ENCODE results near the gene CDKL5. TPM values are rescaled to one million over a fixed set of nuclear protein-coding genes. Genes with fewer than 3 reads are reported as not detected.

Gene CDKL5
- total RNA-seq, 1 experiment from 2014 or later, result 6.3 TPM

- DNase-seq (ENCODE audit: extremely low read depth, low read depth), result no peak
Measured at GRCh38 chrX:18455384-18455783, 30.0 kb downstream of the CDKL5 start.

GRCh38 chrX:18457000-18457399 is 31.6 kb downstream of the CDKL5 start:
- DNase-seq (ENCODE audit: extremely low read depth, low read depth), result no peak

- no peak for DNase-seq (ENCODE audit: extremely low read depth, low read depth)
Measured at GRCh38 chrX:18461431-18461830, 36.0 kb downstream of the CDKL5 start.

GRCh38 chrX:18464499-18464898 is 39.1 kb downstream of the CDKL5 start:
- DNase-seq (ENCODE audit: extremely low read depth, low read depth), result no peak

- DNase-seq (ENCODE audit: extremely low read depth, low read depth), result no peak
Measured at GRCh38 chrX:18465051-18465450, 39.6 kb downstream of the CDKL5 start.

GRCh38 chrX:18468599-18468998 is 43.2 kb downstream of the CDKL5 start:
- DNase-seq (ENCODE audit: extremely low read depth, low read depth), result no peak

- no peak for DNase-seq (ENCODE audit: extremely low read depth, low read depth)
Measured at GRCh38 chrX:18471296-18471695, 45.9 kb downstream of the CDKL5 start.

GRCh38 chrX:18490806-18491555 is 65.6 kb downstream of the CDKL5 start:
- DNase-seq (ENCODE audit: extremely low read depth, low read depth), result no peak

GRCh38 chrX:18491587-18492340 is 66.4 kb downstream of the CDKL5 start:
- no peak for DNase-seq (ENCODE audit: extremely low read depth, low read depth)

GRCh38 chrX:18534949-18535348 is 109.5 kb downstream of the CDKL5 start:
- no peak for DNase-seq (ENCODE audit: extremely low read depth, low read depth)

GRCh38 chrX:18537068-18537467 is 111.7 kb downstream of the CDKL5 start:
- no peak for DNase-seq (ENCODE audit: extremely low read depth, low read depth)

GRCh38 chrX:18537524-18537923 is 112.1 kb downstream of the CDKL5 start:
- no peak for DNase-seq (ENCODE audit: extremely low read depth, low read depth)

GRCh38 chrX:18542131-18542530 is 116.7 kb downstream of the CDKL5 start:
- no peak for DNase-seq (ENCODE audit: extremely low read depth, low read depth)

- DNase-seq (ENCODE audit: extremely low read depth, low read depth), result no peak
Measured at GRCh38 chrX:18542905-18543304, 117.5 kb downstream of the CDKL5 start.

GRCh38 chrX:18543738-18544137 is 118.3 kb downstream of the CDKL5 start:
- no peak for DNase-seq (ENCODE audit: extremely low read depth, low read depth)

GRCh38 chrX:18545771-18546170 is 120.4 kb downstream of the CDKL5 start:
- no peak for DNase-seq (ENCODE audit: extremely low read depth, low read depth)

GRCh38 chrX:18548996-18549395 is 123.6 kb downstream of the CDKL5 start:
- DNase-seq (ENCODE audit: extremely low read depth, low read depth), result no peak

- no peak for DNase-seq (ENCODE audit: extremely low read depth, low read depth)
Measured at GRCh38 chrX:18549643-18550042, 124.2 kb downstream of the CDKL5 start.

GRCh38 chrX:18557879-18558278 is 132.5 kb downstream of the CDKL5 start:
- no peak for DNase-seq (ENCODE audit: extremely low read depth, low read depth)

- no peak for DNase-seq (ENCODE audit: extremely low read depth, low read depth)
Measured at GRCh38 chrX:18558799-18559198, 133.4 kb downstream of the CDKL5 start.

GRCh38 chrX:18561020-18561419 is 135.6 kb downstream of the CDKL5 start:
- DNase-seq (ENCODE audit: extremely low read depth, low read depth), result no peak

- no peak for DNase-seq (ENCODE audit: extremely low read depth, low read depth)
Measured at GRCh38 chrX:18565727-18566126, 140.3 kb downstream of the CDKL5 start.

All from NCI-H460 (cell line).